WTC11 (cell line): Measurements from ENCODE around the gene GPR101. TPM values are rescaled to one million over a fixed set of nuclear protein-coding genes. Genes with fewer than 3 reads are reported as not detected.

Source experiments
- ATAC-seq: fragments of 200-7000 bp; cut with Tn5 transposase; 2 replicates; pipeline ENCODE4 v1.10.0; 2021; ENCODE audit warnings: mild to moderate bottlenecking, moderate library complexity
- CTCF ChIA-PET: fragments of 300-600 bp; sonication (Branson Sonifier 250); formaldehyde crosslinking; loops from one replicate; lab custom pipeline; 2021; ENCODE audit warnings: antibody characterized with exemption; lab: Charles Lee
- POLR2A ChIA-PET: fragments of 350-600 bp; sonication (Branson Sonifier 250); formaldehyde crosslinking; loops from one replicate; lab custom pipeline; 2021; ENCODE audit warnings: antibody characterized with exemption; lab: Charles Lee
- DNase-seq: peaks from one replicate; pipeline ENCODE4 v3.0.0; 2021; ENCODE audit warnings: low spot score
- H3K27ac Mint-ChIP-seq: 2 replicates; pipeline ENCODE4 v1.8.0; 2021; ENCODE audit warnings: mixed read lengths
- H3K27me3 Mint-ChIP-seq: 2 replicates; pipeline ENCODE4 v1.8.0; 2021; ENCODE audit warnings: low read depth, mild to moderate bottlenecking, moderate library complexity, mixed read lengths
- H3K36me3 Mint-ChIP-seq: 2 replicates; pipeline ENCODE4 v1.8.0; 2021; ENCODE audit warnings: mixed read lengths
- H3K4me1 Mint-ChIP-seq: 2 replicates; pipeline ENCODE4 v1.8.0; 2022; ENCODE audit warnings: mixed read lengths
- H3K4me3 Mint-ChIP-seq: 2 replicates; pipeline ENCODE4 v1.8.0; 2021; ENCODE audit warnings: mild to moderate bottlenecking, moderate library complexity, mixed read lengths
- H3K9me3 Mint-ChIP-seq: 2 replicates; pipeline ENCODE4 v1.8.0; 2021; ENCODE audit warnings: mixed read lengths
- AFF4 ChIP-seq: sonication (generic); formaldehyde crosslinking; IDR thresholded peaks from 2 replicates; pipeline ENCODE4 v1.8.1; 2023; ENCODE audit warnings: mild to moderate bottlenecking, missing genetic modification reagents, borderline replicate concordance
- CBFB ChIP-seq: sonication (generic); formaldehyde crosslinking; IDR thresholded peaks from 2 replicates; pipeline ENCODE4 v1.8.1; 2022; ENCODE audit warnings: mild to moderate bottlenecking, low read depth, missing genetic modification reagents
- CREM ChIP-seq: sonication (generic); formaldehyde crosslinking; IDR thresholded peaks from 2 replicates; pipeline ENCODE4 v1.8.1; 2022; ENCODE audit warnings: mild to moderate bottlenecking, missing genetic modification reagents, moderate library complexity
- E2F1 ChIP-seq: sonication (generic); formaldehyde crosslinking; IDR thresholded peaks from 2 replicates; pipeline ENCODE4 v1.8.0; 2022; ENCODE audit warnings: mild to moderate bottlenecking, missing genetic modification reagents
- E2F4 ChIP-seq: sonication (generic); formaldehyde crosslinking; IDR thresholded peaks from 2 replicates; pipeline ENCODE4 v1.8.1; 2022; ENCODE audit warnings: low read depth, mild to moderate bottlenecking, moderate library complexity, missing genetic modification reagents, borderline replicate concordance
- E2F5 ChIP-seq: sonication (generic); formaldehyde crosslinking; IDR thresholded peaks from 2 replicates; pipeline ENCODE4 v1.8.1; 2022; ENCODE audit warnings: mild to moderate bottlenecking, moderate library complexity, missing genetic modification reagents
- ERG ChIP-seq: fragments of 250-450 bp; sonication (Bioruptor Pico); IDR thresholded peaks from 2 replicates; pipeline ENCODE4 v1.8.0; 2021; ENCODE audit warnings: mild to moderate bottlenecking
- FOXP1 ChIP-seq: sonication (generic); formaldehyde crosslinking; IDR thresholded peaks from 2 replicates; pipeline ENCODE4 v1.8.0; 2022; ENCODE audit warnings: missing genetic modification reagents, mild to moderate bottlenecking, moderate library complexity, borderline replicate concordance
- GABPB1 ChIP-seq: sonication (generic); formaldehyde crosslinking; IDR thresholded peaks from 2 replicates; pipeline ENCODE4 v1.8.1; 2023; ENCODE audit warnings: mild to moderate bottlenecking, missing genetic modification reagents
- IRF1 ChIP-seq: sonication (generic); formaldehyde crosslinking; IDR thresholded peaks from 2 replicates; pipeline ENCODE4 v1.8.0; 2023; ENCODE audit warnings: missing genetic modification reagents
- NR1H2 ChIP-seq: sonication (generic); formaldehyde crosslinking; IDR thresholded peaks from 2 replicates; pipeline ENCODE4 v1.9.0; 2021; ENCODE audit warnings: mild to moderate bottlenecking, moderate library complexity, missing genetic modification reagents
- NR2C2 ChIP-seq: sonication (generic); formaldehyde crosslinking; IDR thresholded peaks from 2 replicates; pipeline ENCODE4 v1.8.0; 2022; ENCODE audit warnings: mild to moderate bottlenecking, missing genetic modification reagents
- NR3C1 ChIP-seq: sonication (generic); formaldehyde crosslinking; conservative IDR thresholded peaks from 2 replicates; pipeline ENCODE4 v1.8.1; 2023; ENCODE audit warnings: low read depth, mild to moderate bottlenecking, missing genetic modification reagents
- PREB ChIP-seq: sonication (generic); formaldehyde crosslinking; IDR thresholded peaks from 2 replicates; pipeline ENCODE4 v1.8.1; 2022; ENCODE audit warnings: mild to moderate bottlenecking, missing genetic modification reagents, moderate library complexity, borderline replicate concordance
- PRRX2 ChIP-seq: fragments of 250-450 bp; sonication (Bioruptor Pico); IDR thresholded peaks from 2 replicates; pipeline ENCODE4 v1.8.0; 2021; ENCODE audit warnings: mild to moderate bottlenecking
- SMAD4 ChIP-seq: sonication (generic); formaldehyde crosslinking; IDR thresholded peaks from 2 replicates; pipeline ENCODE4 v1.8.0; 2022; ENCODE audit warnings: mild to moderate bottlenecking, missing genetic modification reagents
- USF2 ChIP-seq: sonication (generic); formaldehyde crosslinking; IDR thresholded peaks from 2 replicates; pipeline ENCODE4 v1.8.1; 2023; ENCODE audit warnings: mild to moderate bottlenecking, missing genetic modification reagents, moderate library complexity
- ZNF219 ChIP-seq: sonication (generic); formaldehyde crosslinking; IDR thresholded peaks from 2 replicates; pipeline ENCODE4 v1.8.0; 2023; ENCODE audit warnings: missing genetic modification reagents, mild to moderate bottlenecking, borderline replicate concordance
- ZNF263 ChIP-seq: sonication (generic); formaldehyde crosslinking; IDR thresholded peaks from 2 replicates; pipeline ENCODE4 v1.8.1; 2022; ENCODE audit warnings: low read depth, mild to moderate bottlenecking, moderate library complexity, missing genetic modification reagents
- total RNA-seq: library from RNA; stranded (reverse); gene quantifications from 3 replicates; pipeline ENCODE4 v1.2.3, GENCODE V29; 2021

GPR101 gene
- total RNA-seq, 1 experiment from 2014 or later = not detected

- TF ChIP-seq ERG (CRISPR knock-in tag) = no peak
- TF ChIP-seq USF2 (CRISPR knock-in tag) = no peak
- TF ChIP-seq GABPB1 (CRISPR knock-in tag) = no peak
- no peak for TF ChIP-seq ZNF263 (CRISPR knock-in tag)
- TF ChIP-seq E2F1 (CRISPR knock-in tag) = no peak
- no peak for TF ChIP-seq E2F4 (CRISPR knock-in tag)
- TF ChIP-seq IRF1 (CRISPR knock-in tag) = no peak
- TF ChIP-seq FOXP1 = no peak
- no peak for TF ChIP-seq CBFB (CRISPR knock-in tag)
- no peak for TF ChIP-seq PRRX2 (CRISPR knock-in tag)
- TF ChIP-seq PREB (CRISPR knock-in tag) = no peak
These were observed 2.8 kb downstream of the GPR101 start (continued) for GRCh38 chrX:137031039-137031438.

- peaks cover 7% of the 10 kb centered on the region for H3K4me1 Mint-ChIP-seq
- POLR2A ChIA-PET = no interaction called here
- no peak overlapping the region for H3K27ac Mint-ChIP-seq
- no peak for TF ChIP-seq ZNF219 (CRISPR knock-in tag)
- TF ChIP-seq E2F5 (CRISPR knock-in tag) = no peak
- no peak for TF ChIP-seq NR1H2
- TF ChIP-seq AFF4 (CRISPR knock-in tag) = no peak
- TF ChIP-seq NR3C1 (CRISPR knock-in tag) = no peak
- TF ChIP-seq CREM (CRISPR knock-in tag) = no peak
- TF ChIP-seq NR2C2 (CRISPR knock-in tag) = no peak
- TF ChIP-seq SMAD4 (CRISPR knock-in tag) = no peak
- TF ChIP-seq, all 79 proteins: peak for 0
- Mint-ChIP-seq H3K4me3 (no peak overlapping the region), H3K36me3 (no peaks in the 10 kb centered on the region), H3K9me3 (no peaks in the 10 kb centered on the region), H3K27me3 (peaks cover 16% of the 10 kb centered on the region)
- ATAC-seq (no peak), DNase-seq (no peak)
- CTCF ChIA-PET = no interaction called here
These were observed 5.1 kb downstream of the GPR101 start for GRCh38 chrX:137028699-137029098.
